ENCODE results near the gene MORN3.

DNA sequence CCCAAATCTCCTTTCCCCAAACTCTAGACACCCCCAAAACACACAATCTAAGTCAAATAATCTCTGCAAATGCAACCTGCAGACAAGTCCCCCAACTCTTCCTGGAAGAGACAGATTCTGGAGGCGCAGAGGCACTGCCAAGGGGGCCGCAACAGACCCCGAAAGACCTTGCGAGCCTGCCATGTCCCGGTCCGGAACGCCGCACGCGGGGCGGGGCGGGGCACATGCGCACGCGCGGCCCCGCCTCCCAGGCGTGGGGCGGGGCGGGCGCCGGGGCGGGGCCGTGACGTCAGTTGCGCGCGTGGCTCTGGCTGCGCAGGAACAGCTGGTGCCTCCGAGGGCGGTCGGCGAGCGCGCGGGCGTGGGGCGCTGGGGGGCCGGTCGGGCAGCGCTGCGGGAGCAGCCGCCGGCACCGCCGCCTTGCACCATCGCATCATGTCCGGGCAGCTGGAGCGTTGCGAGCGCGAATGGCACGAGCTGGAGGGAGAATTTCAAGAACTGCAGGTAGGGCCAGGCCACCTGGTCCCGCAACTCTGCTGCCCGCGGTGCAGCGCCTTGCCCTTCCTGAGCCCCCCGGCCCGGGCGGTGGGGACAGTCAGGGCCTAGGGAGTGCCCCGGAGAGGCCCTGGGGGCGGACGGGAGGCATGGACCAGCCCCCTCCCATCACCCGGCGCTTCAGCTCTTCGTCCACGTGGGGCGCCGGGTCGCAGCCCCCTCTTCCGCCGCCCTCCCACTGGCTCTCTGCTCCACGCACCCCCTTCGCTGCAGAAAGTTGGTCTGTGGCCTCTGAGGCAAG is 43.2 kb upstream of the MORN3 start, which contains the start of gene TMEM120B:
- TF ChIP-seq, protein P1, sequence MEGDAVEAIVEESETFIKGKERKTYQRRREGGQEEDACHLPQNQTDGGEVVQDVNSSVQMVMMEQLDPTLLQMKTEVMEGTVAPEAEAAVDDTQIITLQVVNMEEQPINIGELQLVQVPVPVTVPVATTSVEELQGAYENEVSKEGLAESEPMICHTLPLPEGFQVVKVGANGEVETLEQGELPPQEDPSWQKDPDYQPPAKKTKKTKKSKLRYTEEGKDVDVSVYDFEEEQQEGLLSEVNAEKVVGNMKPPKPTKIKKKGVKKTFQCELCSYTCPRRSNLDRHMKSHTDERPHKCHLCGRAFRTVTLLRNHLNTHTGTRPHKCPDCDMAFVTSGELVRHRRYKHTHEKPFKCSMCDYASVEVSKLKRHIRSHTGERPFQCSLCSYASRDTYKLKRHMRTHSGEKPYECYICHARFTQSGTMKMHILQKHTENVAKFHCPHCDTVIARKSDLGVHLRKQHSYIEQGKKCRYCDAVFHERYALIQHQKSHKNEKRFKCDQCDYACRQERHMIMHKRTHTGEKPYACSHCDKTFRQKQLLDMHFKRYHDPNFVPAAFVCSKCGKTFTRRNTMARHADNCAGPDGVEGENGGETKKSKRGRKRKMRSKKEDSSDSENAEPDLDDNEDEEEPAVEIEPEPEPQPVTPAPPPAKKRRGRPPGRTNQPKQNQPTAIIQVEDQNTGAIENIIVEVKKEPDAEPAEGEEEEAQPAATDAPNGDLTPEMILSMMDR (IDR thresholded peaks at IDR 0.05), result no peak
- TF ChIP-seq EZH2 (IDR thresholded peaks at IDR 0.05; ENCODE audit: borderline replicate concordance, insufficient read depth, low read depth, low read length, poor library complexity, severe bottlenecking), result no peak

Data from B cell (primary cell).